Astrocyte (in vitro differentiated cells and primary cell): Measurements from ENCODE around the gene ATRN.

Source experiments
- CTCF ChIP-seq: IDR thresholded peaks from 2 replicates; pipeline ENCODE4 v1.5.1; 2011; ENCODE audit warnings: low read depth, mild to moderate bottlenecking, inconsistent platforms, low read length, moderate library complexity; ENCODE audit not compliant: insufficient read depth
- EZH2 ChIP-seq: IDR thresholded peaks from 2 replicates; pipeline ENCODE4 v1.6.1; 2012; ENCODE audit warnings: mild to moderate bottlenecking, low read length, inconsistent platforms; ENCODE audit not compliant: insufficient read depth

DNA sequence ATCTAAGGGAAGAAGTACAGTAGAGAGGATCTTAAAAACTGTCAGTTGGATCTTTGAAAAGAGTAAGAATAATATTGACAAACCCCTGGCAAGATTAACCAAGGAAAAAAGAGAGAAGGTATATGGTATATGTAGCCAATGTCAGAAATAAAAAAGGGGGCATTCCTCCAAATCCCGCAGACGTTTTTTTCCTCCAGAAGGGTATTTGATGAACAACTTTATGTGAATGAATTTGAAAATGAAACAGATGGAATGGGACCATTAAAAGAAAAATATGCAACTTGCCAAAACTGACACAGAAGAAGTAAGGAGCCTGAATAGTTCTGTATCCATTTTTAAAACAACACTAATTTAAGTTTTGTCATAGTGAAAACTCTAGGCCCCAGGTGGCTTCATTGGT, 156.7 kb downstream of the ATRN start:
- TF ChIP-seq CTCF (no peak), EZH2 (no peak)
